HepG2 (cell line): Measurements from ENCODE around the gene TRIM3. TPM values are rescaled to one million over a fixed set of nuclear protein-coding genes. Genes with fewer than 3 reads are reported as not detected.
A peak's percentile ranks its signal among the peaks of the same experiment; 100 is the strongest.

Experiments used
- CHD4 ChIP-seq: fragments of 200-600 bp; sonication (generic); IDR thresholded peaks from 2 replicates; pipeline ENCODE4 v1.7.0; 2017; ENCODE audit warnings: mild to moderate bottlenecking, low read length, borderline replicate concordance
- DNMT3B ChIP-seq: conservative IDR thresholded peaks from 2 replicates; pipeline ENCODE4 v1.6.1; 2016; ENCODE audit warnings: missing biosample characterization, control low read depth
- DR1 ChIP-seq: sonication (generic); formaldehyde crosslinking; IDR thresholded peaks from 2 replicates; pipeline ENCODE4 v1.8.0; 2021; ENCODE audit warnings: mild to moderate bottlenecking, missing genetic modification reagents, inconsistent platforms
- ELF3 ChIP-seq: IDR thresholded peaks from 2 replicates; pipeline ENCODE4 v1.6.1; 2016; ENCODE audit warnings: missing genetic modification reagents, missing compliant biosample characterization
- GTF2F1 ChIP-seq: fragments of 150-350 bp; IDR thresholded peaks from 2 replicates; pipeline ENCODE4 v1.6.1; 2014; ENCODE audit warnings: low read length
- HES4 ChIP-seq: sonication (generic); formaldehyde crosslinking; IDR thresholded peaks from 2 replicates; pipeline ENCODE4 v1.9.0; 2021; ENCODE audit warnings: mild to moderate bottlenecking, missing genetic modification reagents, borderline replicate concordance
- HMGA1 ChIP-seq: sonication (generic); formaldehyde crosslinking; conservative IDR thresholded peaks from 2 replicates; pipeline ENCODE4 v1.4.0; 2020; ENCODE audit warnings: missing genetic modification reagents
- HOMEZ ChIP-seq: IDR thresholded peaks from 2 replicates; pipeline ENCODE4 v1.6.1; 2016; ENCODE audit warnings: low read depth
- MAF1 ChIP-seq: sonication (generic); formaldehyde crosslinking; IDR thresholded peaks from 2 replicates; pipeline ENCODE4 v1.5.0; 2020; ENCODE audit warnings: missing genetic modification reagents, borderline replicate concordance
- NCOR1 ChIP-seq: fragments of 200-600 bp; sonication (generic); IDR thresholded peaks from 2 replicates; pipeline ENCODE4 v1.7.0; 2017; ENCODE audit warnings: antibody characterized with exemption, low read length, borderline replicate concordance
- NFE2L2 ChIP-seq: fragments of 150-350 bp; IDR thresholded peaks from 2 replicates; pipeline ENCODE4 v1.6.1; 2014; ENCODE audit warnings: low read length
- NFKBIZ ChIP-seq: IDR thresholded peaks from 2 replicates; pipeline ENCODE4 v1.6.1; 2018; ENCODE audit warnings: missing genetic modification reagents, missing compliant biosample characterization
- NPAS2 ChIP-seq: sonication (generic); formaldehyde crosslinking; IDR thresholded peaks from 2 replicates; pipeline ENCODE4 v1.8.0; 2022; ENCODE audit warnings: mild to moderate bottlenecking, missing genetic modification reagents, borderline replicate concordance
- SMARCE1 ChIP-seq: fragments of 450-650 bp; IDR thresholded peaks from 2 replicates; pipeline ENCODE4 v1.6.1; 2017; ENCODE audit warnings: borderline replicate concordance
- STAG1 ChIP-seq: sonication (generic); formaldehyde crosslinking; IDR thresholded peaks from 2 replicates; pipeline ENCODE4 v1.4.0; 2020; ENCODE audit warnings: missing genetic modification reagents
- STAT5B ChIP-seq: sonication (generic); formaldehyde crosslinking; IDR thresholded peaks from 2 replicates; pipeline ENCODE4 v1.4.0; 2020; ENCODE audit warnings: missing genetic modification reagents
- TBP ChIP-seq: sonication (generic); formaldehyde crosslinking; IDR thresholded peaks from 2 replicates; pipeline ENCODE4 v1.5.0; 2020; ENCODE audit warnings: missing genetic modification reagents
- TGIF2 ChIP-seq: IDR thresholded peaks from 2 replicates; pipeline ENCODE4 v1.6.1; 2016; ENCODE audit warnings: control low read depth, missing compliant biosample characterization
- ZNF614 ChIP-seq: IDR thresholded peaks from 2 replicates; pipeline ENCODE4 v1.6.1; 2018; ENCODE audit warnings: missing biosample characterization, missing genetic modification reagents, inconsistent platforms, borderline replicate concordance
- ZNF724P ChIP-seq: sonication (generic); formaldehyde crosslinking; IDR thresholded peaks from 2 replicates; pipeline ENCODE4 v1.8.0; 2022; ENCODE audit warnings: missing genetic modification reagents, borderline replicate concordance
- ZNF788 ChIP-seq: sonication (generic); formaldehyde crosslinking; IDR thresholded peaks from 2 replicates; pipeline ENCODE4 v1.5.0; 2020; ENCODE audit warnings: mild to moderate bottlenecking, missing genetic modification reagents, borderline replicate concordance
- ZSCAN22 ChIP-seq: sonication (generic); formaldehyde crosslinking; IDR thresholded peaks from 2 replicates; pipeline ENCODE4 v1.4.0; 2020; ENCODE audit warnings: mild to moderate bottlenecking, missing genetic modification reagents
- polyA plus RNA-seq, 8 experiments: library from polyadenylated mRNA; depleted of rRNA in 3 of 8; stranded (reverse) in 7 of 8; unstranded in 1 of 8; fragments of >200 nt; fragmentation: Illumina TruSeq in 4 of 8; extraction: Trizol in 4 of 8; gene quantifications; 2 replicates each; pipeline versions ENCODE4 v1.2.1 to v1.2.3, GENCODE V29; 2011 to 2016; ENCODE audit warnings: low read depth in 4 of 8, missing spikeins in 1 of 8, mixed read lengths in 1 of 8; ENCODE audit not compliant: insufficient read depth in 1 of 8
- total RNA-seq, 5 experiments: library from RNA; depleted of rRNA; stranded (reverse); fragments of >200 nt; fragmentation: Illumina TruSeq; extraction: Trizol; gene quantifications; 2 replicates each; pipeline ENCODE4 v1.2.3, GENCODE V29; 2016; ENCODE audit warnings: low read depth in 1 of 5
- TF ChIP-seq, protein P1 (sequence below): sonication (generic); formaldehyde crosslinking; IDR thresholded peaks from 2 replicates; pipeline ENCODE4 v1.4.0; 2020; ENCODE audit warnings: missing genetic modification reagents
- TF ChIP-seq, protein P2 (sequence below): sonication (generic); formaldehyde crosslinking; IDR thresholded peaks from 2 replicates; pipeline ENCODE4 v1.4.0; 2020; ENCODE audit warnings: missing genetic modification reagents, borderline replicate concordance

The TRIM3 gene
- total and polyA plus RNA-seq, 2 of the 13 experiments (the other 11 are each of a cell fraction or from before 2014, with no cell fraction given): 3.6 to 6.3 TPM

DNA sequence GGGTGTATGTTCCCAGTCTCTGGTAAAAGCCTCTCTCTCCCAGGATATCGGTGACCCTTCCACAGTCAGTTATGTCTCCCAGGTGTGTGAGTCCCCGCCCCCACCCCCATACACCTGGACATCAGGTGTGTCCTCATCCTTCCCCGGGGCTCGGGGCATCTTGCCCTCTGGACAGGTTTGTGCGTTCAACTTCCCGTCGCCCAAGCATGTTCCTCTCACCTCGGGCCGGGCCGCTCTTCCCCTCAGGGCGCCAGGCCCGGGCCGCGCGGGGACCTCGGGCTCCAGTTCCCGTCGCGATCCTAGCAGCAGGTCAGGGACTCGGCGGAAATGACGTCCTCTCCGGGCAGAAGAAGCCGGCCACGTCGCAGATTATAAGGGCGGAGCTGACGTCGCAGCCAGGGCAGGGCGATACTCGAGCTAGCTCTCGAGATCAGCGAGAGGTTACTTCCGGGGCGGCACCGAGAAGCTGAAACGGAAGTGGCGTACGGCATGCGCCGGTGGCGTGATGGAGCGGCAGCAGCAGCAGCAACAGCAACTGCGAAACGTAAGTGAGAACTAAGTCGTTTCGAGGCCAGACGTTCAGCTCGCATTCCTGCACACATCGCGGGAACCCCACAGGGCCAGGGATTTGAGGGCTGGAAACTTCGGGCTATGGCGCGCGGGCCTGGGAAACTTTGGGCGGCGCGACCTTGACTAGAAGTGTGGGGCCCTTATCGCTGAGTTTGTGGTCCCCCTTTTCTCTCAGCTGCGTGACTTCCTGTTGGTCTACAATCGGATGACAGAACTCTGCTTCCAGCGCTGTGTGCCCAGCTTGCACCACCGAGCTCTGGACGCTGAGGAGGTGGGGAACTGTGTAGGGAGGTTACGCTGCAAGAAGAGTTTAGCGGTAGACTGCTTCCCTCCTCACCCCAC, 7.5 kb upstream of the TRIM3 start, which contains the start of the genes ARFIP2 and TIMM10B (continued):
- TF ChIP-seq, protein P1, sequence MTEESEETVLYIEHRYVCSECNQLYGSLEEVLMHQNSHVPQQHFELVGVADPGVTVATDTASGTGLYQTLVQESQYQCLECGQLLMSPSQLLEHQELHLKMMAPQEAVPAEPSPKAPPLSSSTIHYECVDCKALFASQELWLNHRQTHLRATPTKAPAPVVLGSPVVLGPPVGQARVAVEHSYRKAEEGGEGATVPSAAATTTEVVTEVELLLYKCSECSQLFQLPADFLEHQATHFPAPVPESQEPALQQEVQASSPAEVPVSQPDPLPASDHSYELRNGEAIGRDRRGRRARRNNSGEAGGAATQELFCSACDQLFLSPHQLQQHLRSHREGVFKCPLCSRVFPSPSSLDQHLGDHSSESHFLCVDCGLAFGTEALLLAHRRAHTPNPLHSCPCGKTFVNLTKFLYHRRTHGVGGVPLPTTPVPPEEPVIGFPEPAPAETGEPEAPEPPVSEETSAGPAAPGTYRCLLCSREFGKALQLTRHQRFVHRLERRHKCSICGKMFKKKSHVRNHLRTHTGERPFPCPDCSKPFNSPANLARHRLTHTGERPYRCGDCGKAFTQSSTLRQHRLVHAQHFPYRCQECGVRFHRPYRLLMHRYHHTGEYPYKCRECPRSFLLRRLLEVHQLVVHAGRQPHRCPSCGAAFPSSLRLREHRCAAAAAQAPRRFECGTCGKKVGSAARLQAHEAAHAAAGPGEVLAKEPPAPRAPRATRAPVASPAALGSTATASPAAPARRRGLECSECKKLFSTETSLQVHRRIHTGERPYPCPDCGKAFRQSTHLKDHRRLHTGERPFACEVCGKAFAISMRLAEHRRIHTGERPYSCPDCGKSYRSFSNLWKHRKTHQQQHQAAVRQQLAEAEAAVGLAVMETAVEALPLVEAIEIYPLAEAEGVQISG (CRISPR knock-in tag): peak; percentile 97
- TF ChIP-seq DR1 (CRISPR knock-in tag) (peak; percentile 77), ZNF724P (CRISPR knock-in tag) (no peak), HES4 (CRISPR knock-in tag) (0 out of 2 replicates have a peak, but pooled peaks have one; percentile 64), HMGA1 (CRISPR knock-in tag) (no peak), ZNF788 (peak; percentile 79; the same call in 1 of the 2 replicates), ZNF614 (CRISPR knock-in tag) (peak; percentile 93), HOMEZ (no peak; the same call in 1 of the 2 replicates), DNMT3B (CRISPR knock-in tag) (peak; percentile 56; the same call in 1 of the 2 replicates), TBP (CRISPR knock-in tag) (no peak), CHD4 (no peak), NFE2L2 (no peak), NCOR1 (no peak), GTF2F1 (0 out of 2 replicates have a peak, but pooled peaks have one; percentile 28), MAF1 (CRISPR knock-in tag) (no peak), NFKBIZ (CRISPR knock-in tag) (0 out of 2 replicates have a peak, but pooled peaks have one; percentile 45), SMARCE1 (no peak), NPAS2 (CRISPR knock-in tag) (no peak), ELF3 (peak; percentile 88), ZSCAN22 (CRISPR knock-in tag) (0 out of 2 replicates have a peak, but pooled peaks have one; percentile 23), TGIF2 (no peak; the same call in 1 of the 2 replicates), STAG1 (CRISPR knock-in tag) (no peak), STAT5B (no peak)
- TF ChIP-seq, protein P2, sequence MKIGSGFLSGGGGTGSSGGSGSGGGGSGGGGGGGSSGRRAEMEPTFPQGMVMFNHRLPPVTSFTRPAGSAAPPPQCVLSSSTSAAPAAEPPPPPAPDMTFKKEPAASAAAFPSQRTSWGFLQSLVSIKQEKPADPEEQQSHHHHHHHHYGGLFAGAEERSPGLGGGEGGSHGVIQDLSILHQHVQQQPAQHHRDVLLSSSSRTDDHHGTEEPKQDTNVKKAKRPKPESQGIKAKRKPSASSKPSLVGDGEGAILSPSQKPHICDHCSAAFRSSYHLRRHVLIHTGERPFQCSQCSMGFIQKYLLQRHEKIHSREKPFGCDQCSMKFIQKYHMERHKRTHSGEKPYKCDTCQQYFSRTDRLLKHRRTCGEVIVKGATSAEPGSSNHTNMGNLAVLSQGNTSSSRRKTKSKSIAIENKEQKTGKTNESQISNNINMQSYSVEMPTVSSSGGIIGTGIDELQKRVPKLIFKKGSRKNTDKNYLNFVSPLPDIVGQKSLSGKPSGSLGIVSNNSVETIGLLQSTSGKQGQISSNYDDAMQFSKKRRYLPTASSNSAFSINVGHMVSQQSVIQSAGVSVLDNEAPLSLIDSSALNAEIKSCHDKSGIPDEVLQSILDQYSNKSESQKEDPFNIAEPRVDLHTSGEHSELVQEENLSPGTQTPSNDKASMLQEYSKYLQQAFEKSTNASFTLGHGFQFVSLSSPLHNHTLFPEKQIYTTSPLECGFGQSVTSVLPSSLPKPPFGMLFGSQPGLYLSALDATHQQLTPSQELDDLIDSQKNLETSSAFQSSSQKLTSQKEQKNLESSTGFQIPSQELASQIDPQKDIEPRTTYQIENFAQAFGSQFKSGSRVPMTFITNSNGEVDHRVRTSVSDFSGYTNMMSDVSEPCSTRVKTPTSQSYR (CRISPR knock-in tag): no peak; the same call in 1 of the 2 replicates
